Tibial nerve (tissue), 4 donors: Measurements from ENCODE around the gene PRPS2.

Source experiments
- EP300 ChIP-seq, 2 donors: sonication (generic); formaldehyde crosslinking; IDR thresholded peaks; one replicate each; pipeline ENCODE4 v1.6.1; 2017; ENCODE audit warnings: antibody characterized with exemption in 2 of 2, mild to moderate bottlenecking in 1 of 2
- POLR2A ChIP-seq, 2 donors: fragments of 450-650 bp; IDR thresholded peaks; one replicate each; pipeline ENCODE4 v1.6.1; 2017; ENCODE audit warnings: antibody characterized with exemption in 2 of 2, mild to moderate bottlenecking in 2 of 2, moderate library complexity in 2 of 2
- TF ChIP-seq, protein P1 (sequence below), 5 experiments: fragments of 200-600 bp in 3 of 5; fragments of 450-650 bp in 2 of 5; sonication (generic) in 3 of 5; IDR thresholded peaks; one replicate each; pipeline ENCODE4 v1.5.1; 2016 to 2019; ENCODE audit warnings: antibody characterized with exemption in 5 of 5, mild to moderate bottlenecking in 3 of 5, moderate library complexity in 2 of 5

DNA sequence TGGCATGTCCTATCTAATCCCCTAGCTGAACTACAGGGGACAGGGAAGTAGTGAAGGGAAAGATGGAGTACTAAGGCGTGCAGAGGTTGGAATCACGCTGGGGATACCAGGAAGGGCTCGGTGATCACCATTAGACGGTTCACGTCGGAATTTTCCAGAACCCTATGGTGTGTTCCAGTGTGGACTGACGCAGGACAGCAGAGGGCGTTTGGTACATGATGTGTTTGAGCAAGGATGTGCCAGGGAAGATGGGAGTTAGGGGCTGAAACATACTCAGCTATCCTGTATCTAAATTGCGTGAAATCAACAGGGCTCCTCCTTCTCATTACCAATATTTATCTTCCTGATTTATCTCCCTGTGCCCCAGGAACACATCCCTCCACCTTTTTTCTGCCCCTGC is 33.7 kb downstream of the PRPS2 start:
- TF ChIP-seq POLR2A (IDR thresholded peaks at IDR 0.05) (no peak), EP300 (IDR thresholded peaks at IDR 0.05) (no peak)
- TF ChIP-seq, protein P1, sequence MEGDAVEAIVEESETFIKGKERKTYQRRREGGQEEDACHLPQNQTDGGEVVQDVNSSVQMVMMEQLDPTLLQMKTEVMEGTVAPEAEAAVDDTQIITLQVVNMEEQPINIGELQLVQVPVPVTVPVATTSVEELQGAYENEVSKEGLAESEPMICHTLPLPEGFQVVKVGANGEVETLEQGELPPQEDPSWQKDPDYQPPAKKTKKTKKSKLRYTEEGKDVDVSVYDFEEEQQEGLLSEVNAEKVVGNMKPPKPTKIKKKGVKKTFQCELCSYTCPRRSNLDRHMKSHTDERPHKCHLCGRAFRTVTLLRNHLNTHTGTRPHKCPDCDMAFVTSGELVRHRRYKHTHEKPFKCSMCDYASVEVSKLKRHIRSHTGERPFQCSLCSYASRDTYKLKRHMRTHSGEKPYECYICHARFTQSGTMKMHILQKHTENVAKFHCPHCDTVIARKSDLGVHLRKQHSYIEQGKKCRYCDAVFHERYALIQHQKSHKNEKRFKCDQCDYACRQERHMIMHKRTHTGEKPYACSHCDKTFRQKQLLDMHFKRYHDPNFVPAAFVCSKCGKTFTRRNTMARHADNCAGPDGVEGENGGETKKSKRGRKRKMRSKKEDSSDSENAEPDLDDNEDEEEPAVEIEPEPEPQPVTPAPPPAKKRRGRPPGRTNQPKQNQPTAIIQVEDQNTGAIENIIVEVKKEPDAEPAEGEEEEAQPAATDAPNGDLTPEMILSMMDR (IDR thresholded peaks at IDR 0.05), result no peak
